Activated CD8-positive, alpha-beta memory T cell treated with anti-CD3 and anti-CD28 coated beads, Interleukin-2, amount 50 U/mL, for 24 hours (primary cell): ENCODE results near the gene NOC4L.

Source experiments
- DNase-seq: peaks from one replicate; pipeline ENCODE4 v3.0.0-alpha.2; 2020; ENCODE audit errors: extremely low read depth

NOC4L gene

GRCh38 chr12:132197581-132198354 is 53.5 kb downstream of the NOC4L start:
- no peak for DNase-seq

- no peak for DNase-seq
Observed at GRCh38 chr12:132199101-132199500, 54.8 kb downstream of the NOC4L start.

DNA sequence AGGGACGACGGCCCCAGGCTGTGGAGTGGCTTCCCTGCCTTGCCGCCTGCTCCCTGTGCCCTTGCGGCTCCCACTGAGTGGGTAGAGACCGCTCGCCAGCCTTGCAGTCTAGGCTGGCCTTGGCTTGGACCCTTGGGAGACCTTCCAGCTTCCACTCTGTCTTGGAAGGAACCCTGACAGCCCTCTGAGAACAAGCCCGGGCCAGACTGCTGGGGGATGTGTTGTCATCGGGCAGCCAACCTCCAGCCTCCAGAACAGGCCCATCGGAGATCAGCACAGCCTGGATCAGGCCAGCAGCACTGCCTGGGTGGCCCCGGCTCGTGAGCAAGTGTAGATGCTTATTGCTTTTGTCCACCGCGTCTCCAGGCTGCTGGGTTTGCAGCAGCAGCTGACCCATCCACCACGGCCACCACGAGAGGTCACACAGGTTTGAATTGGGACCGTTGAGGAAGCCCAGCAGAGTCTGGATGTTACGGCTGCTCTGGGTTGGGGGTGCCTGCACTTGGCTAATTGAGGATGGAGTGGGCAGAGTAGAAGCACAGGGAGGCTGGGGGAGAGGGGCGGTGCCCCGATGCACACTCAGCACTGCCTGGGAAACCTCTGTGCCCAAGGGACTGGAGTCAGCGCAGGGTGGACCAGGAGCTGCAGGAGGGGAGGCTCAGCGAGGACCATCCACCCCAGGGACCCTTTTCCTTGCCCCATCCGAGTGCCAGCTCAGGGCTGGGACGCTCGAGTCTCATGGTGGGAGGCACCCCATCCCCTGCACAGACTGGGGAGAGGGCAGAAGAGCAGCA is 55.5 kb downstream of the NOC4L start:
- no peak for DNase-seq

- DNase-seq: no peak
Observed at GRCh38 chr12:132200800-132201199, 56.5 kb downstream of the NOC4L start.

DNA sequence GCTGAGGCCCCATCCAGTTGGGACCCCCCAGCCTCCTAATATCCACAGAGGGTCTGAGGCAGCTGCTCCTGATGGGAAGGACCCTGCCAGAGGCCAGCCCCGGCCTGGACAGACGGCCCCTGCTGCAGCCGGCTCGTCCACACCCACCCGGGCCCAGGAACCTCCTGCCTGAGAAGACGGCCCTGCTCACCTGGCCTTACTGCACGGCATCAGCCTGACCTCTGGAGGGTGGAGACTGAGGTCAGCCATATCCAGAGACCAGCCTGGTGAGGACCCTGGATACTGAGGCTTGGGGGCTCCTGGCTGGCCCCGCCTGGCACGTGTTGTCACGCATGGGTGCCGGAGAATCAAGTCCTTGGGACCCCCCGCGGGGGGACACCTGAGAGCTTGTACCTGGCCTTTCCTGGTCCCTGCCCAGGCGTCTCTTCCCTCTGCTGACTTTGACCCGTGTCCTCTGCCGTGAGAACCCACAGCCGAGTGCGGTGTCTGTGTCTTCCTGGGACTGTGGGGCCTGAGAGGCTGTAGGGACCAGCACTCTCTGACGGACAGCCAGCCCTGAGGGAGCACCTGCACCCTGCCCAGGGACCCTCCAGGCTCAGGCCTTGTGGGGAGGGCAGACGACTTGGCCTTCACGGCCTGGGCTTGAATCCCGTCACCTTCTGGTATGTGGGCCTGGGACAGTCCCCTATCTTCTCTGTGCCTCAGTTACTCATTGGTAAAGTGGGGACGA is 57.3 kb downstream of the NOC4L start:
- no peak for DNase-seq
